NT2/D1 (cell line): ENCODE data around the gene CCDC40.

ENCODE experiments used
- SUZ12 ChIP-seq: IDR thresholded peaks from 2 replicates; pipeline ENCODE4 v1.6.1; 2011; ENCODE audit not compliant: insufficient read length, insufficient read depth; ENCODE audit errors: extremely low read depth
- YY1 ChIP-seq: IDR thresholded peaks from 2 replicates; pipeline ENCODE4 v1.6.1; 2011; ENCODE audit not compliant: insufficient read length, insufficient read depth
- ZNF274 ChIP-seq: IDR thresholded peaks from 2 replicates; pipeline ENCODE4 v1.6.1; 2011; ENCODE audit warnings: mild to moderate bottlenecking, low read depth, low read length

DNA sequence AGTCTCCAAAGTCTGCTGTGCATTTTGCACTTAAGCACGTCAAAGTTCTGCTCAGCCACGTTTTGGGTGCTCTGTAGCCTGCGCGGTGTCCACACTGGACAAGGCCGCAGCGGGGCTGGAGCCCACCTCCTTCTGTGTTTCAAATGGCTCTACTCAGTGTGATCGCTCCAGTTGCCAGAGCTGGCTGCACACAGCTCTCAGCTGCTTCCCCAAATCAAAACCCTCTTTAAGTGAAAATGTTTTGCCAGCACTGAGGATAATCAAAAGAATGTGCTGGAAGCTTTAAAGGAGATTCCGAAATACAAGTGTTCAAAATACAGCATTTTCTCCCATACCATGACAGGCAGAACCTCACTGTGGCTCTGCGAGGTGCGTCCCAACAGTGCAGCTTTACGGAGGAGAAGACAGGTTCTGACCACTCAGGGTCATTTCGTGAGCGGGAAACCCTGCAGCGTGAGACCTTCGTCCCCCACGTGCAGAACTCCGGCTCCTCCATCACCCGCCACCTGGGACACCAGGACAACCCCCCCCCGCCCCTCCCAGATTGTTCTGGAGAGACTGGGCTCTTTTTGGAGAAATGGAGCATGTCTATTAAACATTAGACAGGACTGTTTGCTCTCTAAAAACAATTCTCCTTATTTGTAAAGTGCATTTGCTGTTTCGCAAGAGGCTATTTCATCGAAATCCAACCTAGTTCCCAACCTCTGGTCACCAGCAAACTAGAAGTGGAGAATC is 17.4 kb upstream of the CCDC40 start:
- TF ChIP-seq SUZ12 (no peak), ZNF274 (no peak), YY1 (no peak)
